NCI-H2107 treated with DMSO at 0.1 percent for 48 hours (cell line): ENCODE measurements around the gene CDKN1A.
A peak's percentile ranks its signal among the peaks of the same experiment; 100 is the strongest.

Source experiments
- DNase-seq: peaks from one replicate; lab custom pipeline; 2025; ENCODE audit not compliant: unreplicated experiment; lab: John Stamatoyannopoulos, UW

CDKN1A gene

DNA sequence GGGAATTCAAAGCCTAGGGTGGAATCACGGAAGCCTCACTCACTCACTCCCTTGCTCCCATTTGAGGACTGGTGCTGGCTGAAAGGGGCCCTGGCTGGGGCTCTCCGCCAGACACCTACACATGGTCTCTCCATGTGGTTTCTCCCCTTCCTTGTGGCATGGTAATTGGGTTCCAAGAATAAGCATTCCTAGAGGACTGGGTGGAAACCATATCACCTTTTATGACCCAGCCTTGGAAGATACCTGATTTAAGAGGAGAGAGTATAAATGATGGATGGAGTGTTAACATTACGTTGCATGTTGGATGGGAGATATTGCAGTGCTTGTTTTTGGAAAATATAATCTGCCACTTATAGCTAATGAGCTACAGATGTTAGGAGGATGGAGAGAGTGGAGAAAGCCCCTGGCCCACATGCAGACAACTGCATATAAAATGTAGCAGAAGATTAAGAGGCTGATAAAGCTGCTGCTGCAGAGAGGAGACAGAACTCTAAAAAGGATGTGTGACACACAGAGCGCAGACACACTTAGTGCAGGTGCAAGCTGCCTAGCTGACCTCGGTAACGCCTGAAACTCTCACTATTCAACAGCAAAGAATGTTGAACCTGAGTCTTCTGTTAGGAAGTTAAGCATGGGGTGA lies 23.3 kb upstream of the CDKN1A start:
- DNase-seq, result no peak

DNA sequence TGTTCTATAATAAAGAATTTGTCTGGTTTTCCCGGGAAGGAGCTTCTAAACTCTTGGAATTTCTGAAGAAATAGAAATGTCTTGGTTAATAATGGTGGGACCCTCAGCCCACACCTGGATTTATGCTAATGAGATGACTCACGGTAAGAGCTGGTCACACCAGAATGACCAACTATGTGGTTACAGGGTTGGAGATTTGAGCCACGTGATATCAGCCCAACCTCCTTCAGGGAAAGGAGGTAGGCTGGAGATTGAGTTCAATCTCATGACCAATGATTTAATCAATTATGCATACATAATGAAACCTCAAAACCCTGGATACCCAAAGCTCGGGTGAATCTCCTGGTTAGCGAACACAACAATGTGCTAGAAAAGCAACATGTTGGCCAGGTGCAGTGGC lies 22.1 kb upstream of the CDKN1A start:
- DNase-seq, result no peak

GRCh38 chr6:36657271-36657670 lies 21.2 kb upstream of the CDKN1A start:
- DNase-seq, result no peak

GRCh38 chr6:36657942-36658544 lies 20.5 kb upstream of the CDKN1A start:
- DNase-seq, result no peak

GRCh38 chr6:36659271-36659670 lies 19.2 kb upstream of the CDKN1A start:
- no peak for DNase-seq

DNA sequence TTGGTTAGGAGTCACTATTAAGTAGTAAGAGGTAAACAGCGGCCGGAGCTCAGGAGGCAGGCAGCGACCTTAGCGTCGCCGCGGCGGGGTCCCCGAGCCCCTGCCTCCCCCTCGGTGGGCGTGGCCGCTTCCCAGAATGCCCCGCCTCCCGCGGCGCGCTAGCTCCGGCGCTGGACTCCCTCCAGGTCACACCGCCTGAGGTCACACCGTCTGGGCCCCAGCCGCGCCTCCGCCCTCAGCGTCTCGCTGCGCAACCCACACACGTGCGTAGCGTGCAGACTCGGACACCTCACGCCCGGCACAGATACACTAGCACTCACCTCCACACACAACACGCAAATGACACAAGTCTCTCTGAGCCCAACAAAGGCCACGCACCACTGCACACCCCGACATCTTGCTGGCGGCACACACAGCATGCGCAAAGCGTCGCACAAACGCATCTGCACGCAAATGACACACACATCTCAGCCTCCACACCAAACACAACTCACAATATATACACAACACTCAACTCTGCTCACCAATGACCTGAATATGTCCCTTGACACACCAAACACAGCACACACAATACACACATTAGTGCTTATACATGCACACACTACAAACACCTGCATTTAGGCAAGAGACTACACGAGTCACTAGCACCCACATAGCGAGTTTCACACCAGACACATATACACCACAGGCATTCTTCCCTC lies 17.6 kb upstream of the CDKN1A start:
- no peak for DNase-seq

DNA sequence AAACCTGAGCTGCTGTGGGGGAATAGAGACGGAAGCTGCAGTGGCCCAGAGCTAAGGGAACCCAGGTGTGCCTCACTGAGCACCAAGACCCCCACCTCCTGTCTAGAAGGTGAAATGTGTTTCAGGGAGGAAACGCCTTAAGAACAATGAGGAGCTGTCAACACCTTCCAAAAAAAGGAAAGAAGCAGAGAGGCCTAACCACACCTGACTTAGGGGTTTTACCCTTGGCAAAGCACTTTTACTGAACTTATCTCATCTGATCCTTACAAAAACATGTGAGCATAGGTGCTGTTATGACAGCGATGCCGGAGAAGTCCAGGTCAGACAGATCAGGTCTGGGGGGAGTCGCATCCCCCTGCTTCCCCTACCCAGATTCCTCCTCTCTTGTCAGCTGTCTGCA lies 16.1 kb upstream of the CDKN1A start:
- no peak for DNase-seq

DNA sequence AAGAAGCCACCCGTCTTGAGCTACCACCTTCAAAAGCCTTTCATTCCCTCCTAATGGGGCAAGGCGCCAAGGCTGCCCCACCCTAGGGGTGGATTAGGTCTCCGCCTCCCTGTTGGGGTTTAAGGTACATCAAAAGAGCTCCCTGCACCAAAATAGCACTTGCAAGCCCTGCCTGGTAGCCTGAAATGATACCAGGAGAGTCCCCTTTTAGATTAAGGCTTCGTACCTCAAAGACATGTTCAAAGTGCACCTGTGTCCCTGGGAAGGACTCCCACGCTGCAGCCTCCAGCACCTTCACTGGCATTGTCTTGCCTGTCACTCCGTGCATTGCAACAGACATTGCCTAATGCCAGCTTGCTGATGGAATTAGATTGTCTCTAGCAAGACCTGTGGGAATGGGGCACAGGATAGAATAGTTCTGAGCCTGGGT lies 15.7 kb upstream of the CDKN1A start:
- DNase-seq, result no peak

DNA sequence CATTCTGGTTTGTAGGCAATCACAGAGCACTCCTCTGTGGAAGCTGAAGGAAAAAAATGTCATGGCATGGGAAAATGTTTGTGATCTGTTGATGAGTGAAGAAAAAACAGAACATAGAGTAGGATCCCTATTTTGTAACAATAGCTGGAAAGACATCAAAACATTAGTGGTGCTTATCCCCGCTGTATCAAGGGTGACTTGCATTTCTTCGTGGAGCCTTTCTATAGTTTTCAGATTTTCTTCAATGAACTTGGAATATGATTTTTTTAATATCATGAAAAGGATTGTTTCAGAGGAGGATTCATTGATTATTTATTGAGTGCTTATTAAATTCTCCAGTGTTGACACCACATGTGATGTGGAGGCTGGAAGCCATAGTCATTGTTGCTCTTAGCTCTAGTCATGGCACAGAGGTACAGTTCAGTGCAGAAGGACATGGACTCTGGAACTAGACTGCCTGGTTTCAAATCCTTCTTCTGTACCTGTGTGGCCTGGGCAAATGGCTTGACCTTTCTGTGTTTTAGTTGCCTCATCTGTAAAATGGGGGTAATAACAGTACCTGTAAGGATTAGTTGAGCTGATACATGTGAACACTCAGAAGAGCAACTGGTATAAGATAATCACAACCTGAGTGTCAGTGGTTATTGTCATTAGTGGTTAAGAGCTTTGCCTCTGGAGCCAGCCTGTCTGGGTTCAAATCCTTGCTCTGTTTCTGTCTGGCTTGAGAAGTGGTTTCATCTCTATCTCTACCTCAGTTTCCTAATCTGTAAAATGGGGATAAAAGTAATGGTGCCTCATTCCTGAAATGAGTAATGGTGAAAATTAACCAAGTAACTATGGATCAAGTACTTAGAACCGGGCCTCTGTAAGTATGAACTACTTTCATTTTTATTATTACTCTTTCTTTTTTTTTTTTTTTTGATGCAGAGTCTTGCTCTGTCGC lies 14.7 kb upstream of the CDKN1A start:
- DNase-seq, result no peak

DNA sequence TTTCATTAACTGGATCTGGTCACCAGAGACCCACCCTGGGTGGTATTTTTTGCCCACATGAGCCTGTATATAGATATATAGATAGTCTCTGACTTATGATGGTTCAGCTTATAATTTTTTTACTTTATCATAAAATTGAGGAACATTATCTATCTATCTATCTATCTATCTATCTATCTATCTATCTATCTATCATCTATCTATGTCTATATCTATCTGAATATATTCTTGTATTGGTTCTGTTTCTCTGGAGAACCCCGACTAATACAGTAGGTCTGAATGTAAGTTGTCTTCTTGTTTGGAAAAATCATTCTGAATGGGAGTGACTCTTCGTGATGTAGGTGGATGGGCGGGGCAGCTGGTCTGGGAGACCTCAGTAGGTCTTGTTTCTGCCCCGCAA lies 13.3 kb upstream of the CDKN1A start:
- DNase-seq, result no peak

DNA sequence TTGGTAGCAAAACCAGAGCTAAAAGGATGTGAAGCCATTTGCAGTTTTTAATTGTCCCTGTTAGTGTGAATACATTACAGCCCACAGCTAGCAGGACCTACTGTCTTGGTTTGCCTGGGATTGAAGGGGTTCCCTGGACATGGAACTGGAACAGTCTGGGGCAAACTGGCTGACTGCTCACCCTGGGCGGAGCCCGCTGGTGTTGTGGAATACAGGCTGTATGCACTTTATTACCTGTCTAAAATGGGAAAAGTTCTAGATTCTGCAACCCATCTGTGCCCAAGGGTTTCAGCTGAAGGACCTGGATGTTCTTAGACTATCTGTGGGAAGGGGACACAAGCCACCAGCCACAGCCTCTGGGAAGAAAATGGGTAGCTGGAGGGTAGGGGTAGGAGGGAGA lies 12.2 kb upstream of the CDKN1A start:
- DNase-seq, result no peak

DNA sequence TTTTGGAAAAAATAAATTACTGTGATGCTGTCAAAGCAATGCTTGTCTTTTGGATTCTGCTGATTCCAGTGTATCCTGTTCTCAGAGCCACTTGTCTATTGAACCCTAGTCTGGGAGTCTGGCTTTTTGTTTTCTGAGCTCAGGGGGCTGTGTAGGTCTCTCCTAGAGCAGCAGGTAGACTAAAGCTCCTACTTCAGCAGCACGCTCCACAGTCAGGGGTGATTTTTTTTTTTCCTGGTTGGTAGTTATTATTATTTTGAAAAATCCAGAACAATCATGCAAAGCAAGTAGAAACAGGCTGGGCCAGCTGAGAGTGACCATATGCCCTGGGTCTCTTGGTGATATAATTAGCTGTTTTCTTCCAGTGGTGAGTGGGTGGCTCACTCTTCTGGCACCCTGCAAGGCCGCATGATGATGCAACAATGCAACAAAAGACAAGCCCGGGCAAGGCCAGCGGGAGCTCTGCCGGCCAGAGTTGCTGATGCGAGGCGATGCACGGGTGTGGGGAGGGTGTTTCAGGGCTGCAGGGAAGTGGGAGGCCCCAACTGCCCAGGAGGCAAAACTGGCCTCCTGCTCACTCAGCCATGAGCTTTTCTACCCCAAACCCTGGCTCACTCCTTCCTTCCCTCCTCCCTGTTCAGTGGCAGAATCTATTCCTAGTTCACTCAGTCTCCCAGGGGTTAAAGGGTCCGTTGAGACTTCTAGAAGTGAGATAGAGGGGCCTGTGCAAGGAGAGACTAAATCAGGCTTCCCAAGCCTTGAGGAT lies 11.5 kb upstream of the CDKN1A start:
- peak; percentile 67 for DNase-seq

DNA sequence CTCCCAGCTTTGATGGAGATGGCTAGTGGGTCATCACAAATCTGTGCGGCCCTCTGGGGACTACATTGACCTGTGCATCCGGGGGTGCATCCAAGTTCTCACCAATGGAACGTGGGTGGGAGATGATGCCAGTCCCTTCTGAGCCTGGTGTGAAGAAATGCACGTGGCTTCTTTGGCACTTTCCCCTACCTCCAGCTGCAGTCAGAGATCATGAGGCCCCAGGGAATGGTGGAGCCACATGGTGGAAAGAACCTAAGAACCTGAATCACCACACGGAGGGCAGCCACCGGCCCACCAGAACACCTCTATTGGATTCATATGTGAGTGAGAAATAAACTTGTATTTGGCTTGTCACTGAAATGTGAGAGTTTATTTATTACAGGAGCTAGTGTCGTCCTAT lies 9.9 kb upstream of the CDKN1A start:
- no peak for DNase-seq

GRCh38 chr6:36669002-36669401 lies 9.5 kb upstream of the CDKN1A start:
- DNase-seq, result no peak

DNA sequence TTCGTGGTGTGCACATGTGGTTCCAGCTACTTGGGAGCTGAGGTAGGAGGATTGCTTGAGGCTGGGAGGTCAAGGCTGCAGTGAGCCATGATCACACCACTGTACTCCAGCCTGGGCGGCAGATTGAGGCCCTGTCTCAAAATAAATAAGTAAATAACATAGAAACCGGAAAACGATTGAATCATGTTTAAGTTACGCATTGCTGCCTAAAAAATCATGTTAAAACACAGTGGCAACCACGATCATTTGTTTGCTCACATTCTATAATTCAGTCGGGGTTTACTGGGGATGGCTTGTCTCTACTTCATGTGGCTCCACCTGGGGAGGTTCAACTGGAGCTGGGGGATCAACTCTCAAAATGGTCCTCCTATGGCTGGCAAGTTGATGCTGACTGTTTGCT lies 8.2 kb upstream of the CDKN1A start:
- no peak for DNase-seq

DNA sequence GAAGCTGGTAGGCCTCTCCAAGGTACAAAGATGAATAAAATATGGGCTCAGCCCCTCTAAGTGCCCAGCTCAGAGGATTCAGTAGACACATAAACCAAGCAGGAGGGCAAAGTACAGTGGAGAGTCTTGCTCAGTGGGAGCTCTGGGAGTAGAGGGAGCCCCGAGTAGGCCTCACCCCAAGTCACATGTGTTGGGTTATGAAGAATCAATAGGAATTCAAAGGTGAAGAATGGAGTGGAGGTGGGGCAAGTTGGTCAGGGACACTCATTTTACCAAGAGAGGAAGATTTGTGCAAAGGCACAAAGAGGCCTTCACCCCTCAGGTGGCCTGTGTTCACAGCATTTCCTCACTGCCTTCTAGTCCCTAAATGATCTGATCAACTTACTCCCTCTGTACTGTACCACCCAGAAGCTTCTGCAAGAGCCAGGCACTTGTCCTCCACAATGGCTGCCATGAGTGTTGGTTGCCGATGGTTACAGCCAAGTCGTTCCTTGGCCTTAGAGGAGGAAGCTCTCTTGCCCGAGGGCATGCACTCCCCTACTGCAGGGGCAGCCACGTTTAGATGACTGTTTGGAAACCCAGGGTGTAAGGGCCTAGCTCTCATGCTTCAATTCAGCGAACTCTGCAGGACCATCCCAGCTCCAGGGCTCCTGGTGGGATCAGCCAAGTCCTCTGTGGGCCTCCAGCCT lies 6.7 kb upstream of the CDKN1A start:
- DNase-seq, result no peak

DNA sequence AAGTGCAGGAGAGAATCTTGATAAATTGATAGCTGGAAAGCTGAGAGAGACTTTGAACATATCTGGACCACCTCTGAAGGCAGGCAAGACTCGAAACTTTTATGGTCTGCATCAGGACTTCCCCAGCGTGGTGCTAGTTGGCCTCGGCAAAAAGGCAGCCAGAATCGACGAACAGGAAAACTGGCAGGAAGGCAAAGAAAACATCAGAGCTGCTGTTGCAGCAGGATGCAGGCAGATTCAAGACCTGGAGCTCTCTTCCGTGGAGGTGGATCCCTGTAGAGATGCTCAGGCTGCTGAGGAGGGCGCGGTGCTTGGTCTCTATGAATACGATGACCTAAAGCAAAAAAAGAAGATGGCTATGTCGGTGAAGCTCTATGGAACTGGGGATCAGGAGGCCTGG lies 4.6 kb upstream of the CDKN1A start:
- DNase-seq, result no peak

GRCh38 chr6:36674942-36675341 lies 3.6 kb upstream of the CDKN1A start:
- no peak for DNase-seq

DNA sequence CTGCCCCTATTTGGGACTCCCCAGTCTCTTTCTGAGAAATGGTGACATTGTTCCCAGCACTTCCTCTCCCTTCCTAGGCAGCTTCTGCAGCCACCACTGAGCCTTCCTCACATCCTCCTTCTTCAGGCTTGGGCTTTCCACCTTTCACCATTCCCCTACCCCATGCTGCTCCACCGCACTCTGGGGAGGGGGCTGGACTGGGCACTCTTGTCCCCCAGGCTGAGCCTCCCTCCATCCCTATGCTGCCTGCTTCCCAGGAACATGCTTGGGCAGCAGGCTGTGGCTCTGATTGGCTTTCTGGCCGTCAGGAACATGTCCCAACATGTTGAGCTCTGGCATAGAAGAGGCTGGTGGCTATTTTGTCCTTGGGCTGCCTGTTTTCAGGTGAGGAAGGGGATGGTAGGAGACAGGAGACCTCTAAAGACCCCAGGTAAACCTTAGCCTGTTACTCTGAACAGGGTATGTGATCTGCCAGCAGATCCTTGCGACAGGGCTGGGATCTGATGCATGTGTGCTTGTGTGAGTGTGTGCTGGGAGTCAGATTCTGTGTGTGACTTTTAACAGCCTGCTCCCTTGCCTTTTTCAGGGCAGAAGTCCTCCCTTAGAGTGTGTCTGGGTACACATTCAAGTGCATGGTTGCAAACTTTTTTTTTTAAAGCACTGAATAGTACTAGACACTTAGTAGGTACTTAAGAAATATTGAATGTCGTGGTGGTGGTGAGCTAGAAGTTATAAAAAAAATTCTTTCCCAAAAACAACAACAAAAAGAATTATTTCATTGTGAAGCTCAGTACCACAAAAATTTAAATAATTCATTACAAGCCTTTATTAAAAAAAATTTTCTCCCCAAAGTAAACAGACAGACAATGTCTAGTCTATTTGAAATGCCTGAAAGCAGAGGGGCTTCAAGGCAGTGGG lies 2.1 kb upstream of the CDKN1A start:
- DNase-seq, result peak; percentile 36
